22Rv1 (cell line): ENCODE measurements around the gene ST6GAL2.

Source experiments
- ZFX ChIP-seq: fragments of 450-650 bp; IDR thresholded peaks from 2 replicates; pipeline ENCODE4 v1.6.1; 2017; ENCODE audit warnings: antibody characterized with exemption, borderline replicate concordance
- TF ChIP-seq, protein P1 (sequence below): fragments of 450-650 bp; IDR thresholded peaks from 2 replicates; pipeline ENCODE4 v1.5.1; 2017; ENCODE audit warnings: mild to moderate bottlenecking

DNA sequence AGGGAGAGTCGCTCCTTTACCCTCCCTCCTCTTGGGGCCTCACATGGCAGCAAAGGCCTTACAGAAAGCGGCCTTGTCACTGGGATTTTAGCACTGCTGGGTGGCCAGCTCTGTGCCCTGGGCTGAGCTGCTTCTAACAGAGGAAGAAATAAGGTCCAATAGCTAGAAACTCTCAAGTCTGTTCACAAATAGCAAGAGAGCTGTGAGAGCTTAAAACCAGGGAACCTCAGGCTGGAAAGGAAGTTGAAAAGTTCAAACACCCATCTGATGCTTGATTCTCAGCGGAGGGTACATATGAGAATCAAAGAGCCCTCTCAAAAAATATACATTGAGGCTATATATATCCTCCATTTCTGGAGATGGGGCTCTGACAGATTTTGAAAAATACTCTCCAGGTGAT, 54.7 kb downstream of the ST6GAL2 start:
- TF ChIP-seq, protein P1, sequence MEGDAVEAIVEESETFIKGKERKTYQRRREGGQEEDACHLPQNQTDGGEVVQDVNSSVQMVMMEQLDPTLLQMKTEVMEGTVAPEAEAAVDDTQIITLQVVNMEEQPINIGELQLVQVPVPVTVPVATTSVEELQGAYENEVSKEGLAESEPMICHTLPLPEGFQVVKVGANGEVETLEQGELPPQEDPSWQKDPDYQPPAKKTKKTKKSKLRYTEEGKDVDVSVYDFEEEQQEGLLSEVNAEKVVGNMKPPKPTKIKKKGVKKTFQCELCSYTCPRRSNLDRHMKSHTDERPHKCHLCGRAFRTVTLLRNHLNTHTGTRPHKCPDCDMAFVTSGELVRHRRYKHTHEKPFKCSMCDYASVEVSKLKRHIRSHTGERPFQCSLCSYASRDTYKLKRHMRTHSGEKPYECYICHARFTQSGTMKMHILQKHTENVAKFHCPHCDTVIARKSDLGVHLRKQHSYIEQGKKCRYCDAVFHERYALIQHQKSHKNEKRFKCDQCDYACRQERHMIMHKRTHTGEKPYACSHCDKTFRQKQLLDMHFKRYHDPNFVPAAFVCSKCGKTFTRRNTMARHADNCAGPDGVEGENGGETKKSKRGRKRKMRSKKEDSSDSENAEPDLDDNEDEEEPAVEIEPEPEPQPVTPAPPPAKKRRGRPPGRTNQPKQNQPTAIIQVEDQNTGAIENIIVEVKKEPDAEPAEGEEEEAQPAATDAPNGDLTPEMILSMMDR: no peak
- TF ChIP-seq ZFX: no peak
